Loucy (cell line): Measurements from ENCODE around the gene GPR55.

Experiments
- H2AFZ ChIP-seq: fragments of 200-600 bp; sonication (generic); 2 replicates; pipeline ENCODE4 v1.6.0; 2016; ENCODE audit warnings: antibody characterized with exemption, mild to moderate bottlenecking, low read length, moderate library complexity
- H3F3A ChIP-seq: fragments of 200-600 bp; 2 replicates; pipeline ENCODE4 v1.6.0; 2016; ENCODE audit warnings: antibody characterized with exemption, low read depth, mild to moderate bottlenecking
- H3K27me3 ChIP-seq: fragments of 200-600 bp; sonication (generic); 2 replicates; pipeline ENCODE4 v1.6.1; 2014; ENCODE audit warnings: low read length, mild to moderate bottlenecking; ENCODE audit not compliant: insufficient read depth, poor library complexity, severe bottlenecking
- H3K36me3 ChIP-seq: fragments of 200-600 bp; sonication (generic); 2 replicates; pipeline ENCODE4 v1.6.1; 2016; ENCODE audit warnings: low read length; ENCODE audit not compliant: insufficient read depth
- H3K4me1 ChIP-seq: fragments of 200-600 bp; sonication (generic); 2 replicates; pipeline ENCODE4 v1.5.1; 2014; ENCODE audit warnings: low read length, mild to moderate bottlenecking; ENCODE audit not compliant: insufficient read depth, poor library complexity, severe bottlenecking
- H3K4me2 ChIP-seq: fragments of 200-600 bp; sonication (generic); 2 replicates; pipeline ENCODE4 v1.6.0; 2014; ENCODE audit warnings: antibody characterized with exemption, low read length, low read depth, mild to moderate bottlenecking; ENCODE audit not compliant: poor library complexity, severe bottlenecking
- H3K4me3 ChIP-seq: fragments of 200-600 bp; sonication (generic); 2 replicates; pipeline ENCODE4 v1.5.1; 2014; ENCODE audit warnings: low read length, mild to moderate bottlenecking, mixed read lengths; ENCODE audit not compliant: poor library complexity, severe bottlenecking
- H3K79me2 ChIP-seq: fragments of 200-600 bp; sonication (generic); 2 replicates; pipeline ENCODE4 v1.6.1; 2014; ENCODE audit warnings: low read length; ENCODE audit not compliant: insufficient read depth
- H3K9ac ChIP-seq: fragments of 200-600 bp; sonication (generic); 2 replicates; pipeline ENCODE4 v1.6.0; 2014; ENCODE audit warnings: mild to moderate bottlenecking, low read depth, low read length, moderate library complexity; ENCODE audit not compliant: poor library complexity, severe bottlenecking
- H3K9me2 ChIP-seq: fragments of 200-600 bp; sonication (generic); replicated peaks from 2 replicates; pipeline ENCODE4 v1.6.1; 2016; ENCODE audit warnings: low read depth, low read length, mixed read lengths
- H3K9me3 ChIP-seq: fragments of 200-600 bp; sonication (generic); 2 replicates; pipeline ENCODE4 v1.6.1; 2014; ENCODE audit warnings: mild to moderate bottlenecking, antibody characterized with exemption, low read length, low read depth; ENCODE audit not compliant: insufficient read depth
- H4K20me1 ChIP-seq: fragments of 200-600 bp; sonication (generic); 2 replicates; pipeline ENCODE4 v1.6.0; 2014; ENCODE audit warnings: antibody characterized with exemption, low read length, mild to moderate bottlenecking; ENCODE audit not compliant: insufficient read depth, poor library complexity, severe bottlenecking
- EZH2phosphoT487 ChIP-seq: fragments of 200-600 bp; IDR thresholded peaks from 2 replicates; pipeline ENCODE4 v1.6.1; 2018; ENCODE audit warnings: antibody characterized with exemption, mild to moderate bottlenecking, moderate library complexity, borderline replicate concordance
- TF ChIP-seq, protein P1 (sequence below): fragments of 200-600 bp; sonication (generic); conservative IDR thresholded peaks from 2 replicates; pipeline ENCODE4 v1.5.1; 2014; ENCODE audit warnings: mild to moderate bottlenecking, antibody characterized with exemption, low read length

The GPR55 gene

DNA sequence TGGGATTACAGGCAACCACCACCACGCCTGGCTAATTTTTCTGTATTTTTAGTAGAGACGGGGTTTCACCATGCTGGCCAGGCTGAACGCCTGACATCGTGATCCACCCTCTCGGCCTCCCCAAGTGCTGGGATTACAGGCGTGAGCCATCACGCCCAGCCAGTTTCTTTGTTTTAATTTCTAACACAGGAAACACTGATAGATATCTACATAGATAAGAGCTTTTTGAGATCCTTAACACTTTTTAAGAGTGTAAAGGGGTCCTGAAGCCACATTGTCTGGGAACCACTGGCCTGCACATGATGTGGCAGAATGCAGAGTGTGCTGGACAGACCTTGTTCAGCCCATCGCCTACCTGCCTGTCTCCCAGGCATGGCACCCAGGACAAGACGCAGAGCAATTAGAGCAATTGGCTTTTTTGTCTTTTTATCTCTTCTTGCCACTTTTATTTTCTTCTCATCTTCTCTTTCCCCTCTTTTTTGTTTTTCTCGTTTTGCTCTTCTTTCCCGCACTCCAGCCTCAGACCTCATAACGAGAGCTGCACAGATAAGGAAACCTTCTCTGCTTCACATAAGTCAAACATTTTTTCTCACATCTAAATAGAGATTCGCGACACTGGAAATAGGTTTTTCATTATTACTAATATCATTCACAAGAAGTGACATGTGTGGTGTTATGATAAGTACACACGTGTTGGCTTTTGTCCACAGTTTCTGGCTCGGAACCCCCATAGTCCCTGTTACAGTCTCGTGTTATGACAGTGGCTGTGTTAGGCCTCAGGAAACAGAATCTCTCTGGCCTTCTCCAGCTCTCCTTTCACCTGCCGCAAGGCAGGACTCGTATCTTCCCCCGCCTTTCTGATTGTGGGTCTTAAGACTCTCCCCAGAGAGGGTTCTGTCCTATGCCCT lies 25.2 kb upstream of the GPR55 start:
- H3K4me1 ChIP-seq: peaks cover 11% of the 10 kb centered on the region
- no peaks in the 10 kb centered on the region for H3K79me2 ChIP-seq
- H3K9me3 ChIP-seq: no peaks in the 10 kb centered on the region
- TF ChIP-seq, protein P1, sequence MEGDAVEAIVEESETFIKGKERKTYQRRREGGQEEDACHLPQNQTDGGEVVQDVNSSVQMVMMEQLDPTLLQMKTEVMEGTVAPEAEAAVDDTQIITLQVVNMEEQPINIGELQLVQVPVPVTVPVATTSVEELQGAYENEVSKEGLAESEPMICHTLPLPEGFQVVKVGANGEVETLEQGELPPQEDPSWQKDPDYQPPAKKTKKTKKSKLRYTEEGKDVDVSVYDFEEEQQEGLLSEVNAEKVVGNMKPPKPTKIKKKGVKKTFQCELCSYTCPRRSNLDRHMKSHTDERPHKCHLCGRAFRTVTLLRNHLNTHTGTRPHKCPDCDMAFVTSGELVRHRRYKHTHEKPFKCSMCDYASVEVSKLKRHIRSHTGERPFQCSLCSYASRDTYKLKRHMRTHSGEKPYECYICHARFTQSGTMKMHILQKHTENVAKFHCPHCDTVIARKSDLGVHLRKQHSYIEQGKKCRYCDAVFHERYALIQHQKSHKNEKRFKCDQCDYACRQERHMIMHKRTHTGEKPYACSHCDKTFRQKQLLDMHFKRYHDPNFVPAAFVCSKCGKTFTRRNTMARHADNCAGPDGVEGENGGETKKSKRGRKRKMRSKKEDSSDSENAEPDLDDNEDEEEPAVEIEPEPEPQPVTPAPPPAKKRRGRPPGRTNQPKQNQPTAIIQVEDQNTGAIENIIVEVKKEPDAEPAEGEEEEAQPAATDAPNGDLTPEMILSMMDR: no peak
- no peak for TF ChIP-seq EZH2phosphoT487
- no peak overlapping the region for H3K4me2 ChIP-seq
- H3F3A ChIP-seq: no peaks in the 10 kb centered on the region
- H3K9ac ChIP-seq: no peak overlapping the region
- H3K36me3 ChIP-seq: no peaks in the 10 kb centered on the region
- no peak overlapping the region for H3K4me3 ChIP-seq
- no peaks in the 10 kb centered on the region for H3K27me3 ChIP-seq
- no peaks in the 10 kb centered on the region for H3K9me2 ChIP-seq
- no peak overlapping the region for H2AFZ ChIP-seq
- no peaks in the 10 kb centered on the region for H4K20me1 ChIP-seq

DNA sequence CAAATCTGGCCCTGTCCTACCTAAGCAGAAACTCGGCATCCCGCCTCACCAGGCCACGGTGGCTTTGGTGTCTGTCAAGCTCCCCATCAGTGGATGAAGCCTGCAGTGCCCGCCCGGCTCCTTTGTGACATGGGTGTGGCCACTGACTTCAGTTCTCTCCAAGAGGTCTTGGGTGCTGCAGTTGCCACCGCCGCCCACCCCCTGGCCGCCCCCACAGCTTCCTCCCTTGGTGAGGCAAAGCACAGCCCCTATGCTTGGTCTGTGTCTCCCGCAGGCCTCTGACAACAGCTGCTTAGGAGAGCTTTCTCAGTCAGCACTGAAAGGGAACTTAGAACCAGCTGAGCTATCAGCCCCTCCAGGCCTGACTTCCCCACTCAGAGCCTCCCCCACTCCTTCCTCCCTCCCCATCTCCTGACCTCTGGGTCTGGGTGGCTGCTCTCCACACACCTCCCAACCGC lies 22.9 kb upstream of the GPR55 start:
- Histone ChIP-seq H3K36me3 (no peaks in the 10 kb centered on the region), H3K9ac (no peak overlapping the region), H3K4me2 (no peak overlapping the region), H3K27me3 (no peaks in the 10 kb centered on the region), H3K4me1 (no peaks in the 10 kb centered on the region), H3K9me2 (no peaks in the 10 kb centered on the region), H3K9me3 (no peaks in the 10 kb centered on the region), H3F3A (no peaks in the 10 kb centered on the region), H3K4me3 (no peak overlapping the region), H4K20me1 (no peaks in the 10 kb centered on the region), H3K79me2 (no peaks in the 10 kb centered on the region), H2AFZ (no peak overlapping the region)
- TF ChIP-seq, protein P1: no peak
- TF ChIP-seq EZH2phosphoT487: no peak

DNA sequence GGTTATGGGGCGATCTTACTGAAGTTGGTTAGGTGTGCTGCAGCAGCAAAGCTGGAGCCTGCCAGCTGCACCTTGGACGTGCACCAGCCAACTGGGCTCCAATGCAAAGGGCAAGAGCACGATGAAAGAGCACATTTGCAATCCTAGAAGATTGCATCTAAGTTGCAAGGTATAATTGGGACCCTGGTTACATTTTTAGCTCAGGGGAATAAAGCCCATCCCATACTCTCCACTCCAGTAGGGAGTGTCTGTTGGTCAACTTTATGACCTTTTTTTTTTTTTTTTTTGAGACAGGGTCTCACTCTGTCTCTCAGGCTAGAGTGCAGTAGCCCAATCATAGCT lies 22.2 kb upstream of the GPR55 start:
- Histone ChIP-seq H4K20me1 (no peaks in the 10 kb centered on the region), H3K9ac (no peak overlapping the region), H3F3A (no peaks in the 10 kb centered on the region), H3K36me3 (no peaks in the 10 kb centered on the region), H3K4me1 (no peaks in the 10 kb centered on the region), H3K79me2 (no peaks in the 10 kb centered on the region), H3K9me3 (no peaks in the 10 kb centered on the region), H3K9me2 (no peaks in the 10 kb centered on the region), H3K4me3 (no peak overlapping the region), H3K27me3 (no peaks in the 10 kb centered on the region), H3K4me2 (no peak overlapping the region), H2AFZ (no peak overlapping the region)
- TF ChIP-seq, protein P1: no peak
- TF ChIP-seq EZH2phosphoT487: no peak
